ENCODE results near the gene ZSCAN22. TPM values are rescaled to one million over a fixed set of nuclear protein-coding genes. Genes with fewer than 3 reads are reported as not detected.

Gene ZSCAN22
- total RNA-seq, 1 experiment from 2014 or later = 2.1 TPM

GRCh38 chr19:58385891-58386575, 59.2 kb downstream of the ZSCAN22 start:
- in situ Hi-C loops (cut with HindIII; ENCODE audit: low pct_unique_long_range_greater_than_20kb, low sequenced_read_pairs) = no loop called here

GRCh38 chr19:58386576-58387337, 60.0 kb downstream of the ZSCAN22 start, which contains the start of gene RPS5:
Gene RPS5 (plus strand): TSS chr19:58387269. CDS start chr19:58388138, 869 bp downstream.
- DNase-seq (ENCODE audit: low read depth) = peak; percentile 95
- in situ Hi-C loops (cut with HindIII; ENCODE audit: low pct_unique_long_range_greater_than_20kb, low sequenced_read_pairs) = no loop called here

More at GRCh38 chr19:58385891-58386575, 59.2 kb downstream of the ZSCAN22 start:
- no peak for DNase-seq (ENCODE audit: low read depth)

DNA sequence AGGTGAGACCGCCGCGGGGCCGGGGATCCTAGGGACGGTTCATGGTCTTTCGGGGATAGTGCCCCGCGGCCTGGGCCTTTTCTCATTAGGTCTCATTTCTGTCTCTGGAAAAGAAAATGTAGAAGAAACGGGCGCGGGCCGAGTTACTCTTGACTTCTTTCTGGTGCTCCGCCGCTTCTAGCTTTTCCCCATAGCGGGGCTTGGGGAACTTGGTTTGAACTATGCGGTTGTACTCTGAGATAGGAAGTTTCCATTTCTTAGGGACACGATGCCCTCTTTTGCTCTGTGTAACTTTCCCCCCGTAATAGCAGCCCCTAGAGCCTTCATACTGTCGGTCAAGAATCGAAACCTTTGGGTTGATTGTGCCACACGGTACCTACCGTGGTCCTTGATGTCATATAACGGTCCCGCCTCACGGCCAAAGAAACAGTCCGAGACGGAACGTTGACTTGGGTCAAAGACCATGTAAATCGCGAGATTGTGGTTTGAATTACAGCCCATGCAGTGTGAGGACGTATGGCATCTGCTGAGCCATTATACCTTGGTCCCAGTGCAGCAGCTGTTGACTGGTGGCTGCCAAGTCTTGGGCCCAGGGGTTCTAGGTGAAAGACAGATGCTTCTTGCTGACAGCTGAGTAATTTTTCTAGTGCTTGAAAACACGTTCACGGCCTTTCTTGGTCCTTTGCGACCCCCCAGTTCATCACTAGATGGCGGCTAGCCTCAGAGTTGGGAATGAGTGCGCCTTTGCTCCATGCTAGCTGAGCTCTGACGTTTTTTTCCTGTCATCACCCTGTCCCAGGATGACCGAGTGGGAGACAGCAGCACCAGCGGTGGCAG, 60.8 kb downstream of the ZSCAN22 start:
- DNase-seq (ENCODE audit: low read depth) = no peak
- in situ Hi-C loops (cut with HindIII; ENCODE audit: low pct_unique_long_range_greater_than_20kb, low sequenced_read_pairs) = no loop called here

- DNase-seq (ENCODE audit: low read depth) = no peak
- in situ Hi-C loops (cut with HindIII; ENCODE audit: low pct_unique_long_range_greater_than_20kb, low sequenced_read_pairs) = no loop called here
These were observed 61.4 kb downstream of the ZSCAN22 start for GRCh38 chr19:58388175-58388526.

Other genes starting within 250 kb of the ZSCAN22 start
- 54.7 and 77.9 TPM in 2 replicates for gene ZSCAN18, start 228.8 kb upstream of the ZSCAN22 start, total RNA-seq (2014; rRNA removed; shearing (Covaris generic); ENCODE audit: low replicate concordance)
- gene ZNF329, start 176.2 kb upstream of the ZSCAN22 start, total RNA-seq (2014; rRNA removed; shearing (Covaris generic); ENCODE audit: low replicate concordance) = 18.7 and 23.9 TPM in 2 replicates
- gene ZNF274, start 143.9 kb upstream of the ZSCAN22 start, total RNA-seq (2014; rRNA removed; shearing (Covaris generic); ENCODE audit: low replicate concordance) = 27.7 and 34.0 TPM in 2 replicates
- 61.6 and 105 TPM in 2 replicates for gene ZNF544, start 98.1 kb upstream of the ZSCAN22 start, total RNA-seq (2014; rRNA removed; shearing (Covaris generic); ENCODE audit: low replicate concordance)
- 3.0 and 4.9 TPM in 2 replicates for gene ZNF8, start 48.0 kb upstream of the ZSCAN22 start, total RNA-seq (2014; rRNA removed; shearing (Covaris generic); ENCODE audit: low replicate concordance)
- gene ERVK3-1, start 21.6 kb upstream of the ZSCAN22 start, total RNA-seq (2014; rRNA removed; shearing (Covaris generic); ENCODE audit: low replicate concordance) = 38.9 and 46.3 TPM in 2 replicates
- 1.1 and 1.9 TPM in 2 replicates for gene A1BG, start 26.5 kb downstream of the ZSCAN22 start, total RNA-seq (2014; rRNA removed; shearing (Covaris generic); ENCODE audit: low replicate concordance)
- gene ZNF497, start 35.8 kb downstream of the ZSCAN22 start, total RNA-seq (2014; rRNA removed; shearing (Covaris generic); ENCODE audit: low replicate concordance) = 0.20 and 0.98 TPM in 2 replicates
- 3.3 and 8.2 TPM in 2 replicates for gene ZNF837, start 54.0 kb downstream of the ZSCAN22 start, total RNA-seq (2014; rRNA removed; shearing (Covaris generic); ENCODE audit: low replicate concordance)
- gene RPS5, start 60.3 kb downstream of the ZSCAN22 start, total RNA-seq (2014; rRNA removed; shearing (Covaris generic); ENCODE audit: low replicate concordance) = 2,221 and 2,324 TPM in 2 replicates
- gene RNF225, start 68.7 kb downstream of the ZSCAN22 start, total RNA-seq (2014; rRNA removed; shearing (Covaris generic); ENCODE audit: low replicate concordance) = not detected in 2 replicates
- gene ZNF584, start 81.7 kb downstream of the ZSCAN22 start, total RNA-seq (2014; rRNA removed; shearing (Covaris generic); ENCODE audit: low replicate concordance) = 15.2 and 24.6 TPM in 2 replicates
- 4.9 and 7.8 TPM in 2 replicates for gene ZNF132, start 113.2 kb downstream of the ZSCAN22 start, total RNA-seq (2014; rRNA removed; shearing (Covaris generic); ENCODE audit: low replicate concordance)
- gene ZNF324B, start 124.6 kb downstream of the ZSCAN22 start, total RNA-seq (2014; rRNA removed; shearing (Covaris generic); ENCODE audit: low replicate concordance) = 6.2 and 8.3 TPM in 2 replicates
- gene ZNF324, start 140.1 kb downstream of the ZSCAN22 start, total RNA-seq (2014; rRNA removed; shearing (Covaris generic); ENCODE audit: low replicate concordance) = 7.5 and 16.3 TPM in 2 replicates
- gene ZNF446, start 149.4 kb downstream of the ZSCAN22 start, total RNA-seq (2014; rRNA removed; shearing (Covaris generic); ENCODE audit: low replicate concordance) = 19.2 and 23.1 TPM in 2 replicates
- gene SLC27A5, start 185.0 kb downstream of the ZSCAN22 start, total RNA-seq (2014; rRNA removed; shearing (Covaris generic); ENCODE audit: low replicate concordance) = 4.9 and 10.8 TPM in 2 replicates
- gene ZBTB45, start 192.8 kb downstream of the ZSCAN22 start, total RNA-seq (2014; rRNA removed; shearing (Covaris generic); ENCODE audit: low replicate concordance) = 8.9 and 13.5 TPM in 2 replicates
- 542 and 662 TPM in 2 replicates for gene TRIM28, start 217.1 kb downstream of the ZSCAN22 start, total RNA-seq (2014; rRNA removed; shearing (Covaris generic); ENCODE audit: low replicate concordance)
- gene CHMP2A, start 228.1 kb downstream of the ZSCAN22 start, total RNA-seq (2014; rRNA removed; shearing (Covaris generic); ENCODE audit: low replicate concordance) = 268 and 313 TPM in 2 replicates
- gene UBE2M, start 231.6 kb downstream of the ZSCAN22 start, total RNA-seq (2014; rRNA removed; shearing (Covaris generic); ENCODE audit: low replicate concordance) = 194 and 247 TPM in 2 replicates
- 2.7 and 8.6 TPM in 2 replicates for gene MZF1, start 246.3 kb downstream of the ZSCAN22 start, total RNA-seq (2014; rRNA removed; shearing (Covaris generic); ENCODE audit: low replicate concordance)